GM12865 (cell line): ENCODE data around the gene PKN2.
"Not testable (repeated sequence)": the region's sequence is repeated elsewhere in the genome, so short reads cannot be mapped to it uniquely, and the experiment has no call there.

ENCODE experiments used
- DNase-seq: peaks from one replicate; pipeline ENCODE4 v3.0.0; 2010; ENCODE audit warnings: low read depth
- H3K4me3 ChIP-seq: 2 replicates; pipeline ENCODE4 v1.5.1; 2011; ENCODE audit warnings: mild to moderate bottlenecking, low read depth, low read length, control low read depth
- TF ChIP-seq, protein P1 (sequence below): IDR thresholded peaks from 2 replicates; pipeline ENCODE4 v1.5.1; 2011; ENCODE audit warnings: low read length, control low read depth, low read depth, inconsistent platforms; ENCODE audit not compliant: insufficient read depth; ENCODE audit errors: missing control alignments

Gene PKN2

DNA sequence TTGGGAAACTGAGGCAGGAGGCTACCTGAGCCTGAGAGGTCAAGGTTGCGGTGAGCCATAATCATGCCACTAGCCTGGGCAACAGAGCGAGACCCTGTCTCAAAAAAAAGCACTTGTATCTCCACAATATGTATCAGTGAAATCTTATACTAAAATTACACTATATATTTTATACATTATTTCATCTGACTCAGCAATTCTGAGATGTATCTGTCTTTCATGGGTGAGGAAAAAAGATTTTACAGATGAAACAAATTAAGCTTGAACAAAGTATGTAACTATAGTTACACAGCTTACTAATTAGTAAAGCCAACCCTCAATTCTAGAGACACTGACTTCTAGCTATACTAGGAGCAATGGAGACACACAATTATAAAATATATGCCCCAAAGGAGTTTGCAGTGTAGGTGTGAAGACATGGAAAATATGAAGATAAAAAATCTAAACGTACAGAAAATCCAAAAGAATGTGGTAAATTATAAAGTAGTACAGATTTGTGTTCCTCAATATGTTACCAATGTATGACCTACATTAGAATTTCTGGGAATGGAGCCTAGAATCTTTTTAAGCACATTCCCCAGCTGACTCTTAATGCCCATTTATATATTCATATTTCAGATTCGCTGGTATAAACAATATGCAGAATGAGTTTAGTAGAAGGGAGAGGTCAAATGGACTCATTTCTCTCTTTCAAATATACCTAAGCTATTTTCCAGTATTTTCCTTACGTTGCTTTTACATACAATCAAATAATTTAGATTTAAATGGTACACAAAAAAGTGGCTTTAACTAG is 192.7 kb downstream of the PKN2 start:
- no peak overlapping the region for H3K4me3 ChIP-seq
- no peak for DNase-seq

GRCh38 chr1:88877382-88877825 is 193.3 kb downstream of the PKN2 start:
- TF ChIP-seq, protein P1, sequence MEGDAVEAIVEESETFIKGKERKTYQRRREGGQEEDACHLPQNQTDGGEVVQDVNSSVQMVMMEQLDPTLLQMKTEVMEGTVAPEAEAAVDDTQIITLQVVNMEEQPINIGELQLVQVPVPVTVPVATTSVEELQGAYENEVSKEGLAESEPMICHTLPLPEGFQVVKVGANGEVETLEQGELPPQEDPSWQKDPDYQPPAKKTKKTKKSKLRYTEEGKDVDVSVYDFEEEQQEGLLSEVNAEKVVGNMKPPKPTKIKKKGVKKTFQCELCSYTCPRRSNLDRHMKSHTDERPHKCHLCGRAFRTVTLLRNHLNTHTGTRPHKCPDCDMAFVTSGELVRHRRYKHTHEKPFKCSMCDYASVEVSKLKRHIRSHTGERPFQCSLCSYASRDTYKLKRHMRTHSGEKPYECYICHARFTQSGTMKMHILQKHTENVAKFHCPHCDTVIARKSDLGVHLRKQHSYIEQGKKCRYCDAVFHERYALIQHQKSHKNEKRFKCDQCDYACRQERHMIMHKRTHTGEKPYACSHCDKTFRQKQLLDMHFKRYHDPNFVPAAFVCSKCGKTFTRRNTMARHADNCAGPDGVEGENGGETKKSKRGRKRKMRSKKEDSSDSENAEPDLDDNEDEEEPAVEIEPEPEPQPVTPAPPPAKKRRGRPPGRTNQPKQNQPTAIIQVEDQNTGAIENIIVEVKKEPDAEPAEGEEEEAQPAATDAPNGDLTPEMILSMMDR, result peak; percentile 32
- no peak overlapping the region for H3K4me3 ChIP-seq
- DNase-seq, result no peak

More for the DNA sequence above, 192.7 kb downstream of the PKN2 start:
- TF ChIP-seq, protein P1, result no peak

- TF ChIP-seq, protein P1, result no peak
- H3K4me3 ChIP-seq, result no peak overlapping the region
- DNase-seq, result no peak
Measured at GRCh38 chr1:88877911-88878310, 193.8 kb downstream of the PKN2 start.

GRCh38 chr1:88878731-88879130 is 194.7 kb downstream of the PKN2 start:
- no peak for DNase-seq
- H3K4me3 ChIP-seq, result no peak overlapping the region
- TF ChIP-seq, protein P1, result no peak

DNA sequence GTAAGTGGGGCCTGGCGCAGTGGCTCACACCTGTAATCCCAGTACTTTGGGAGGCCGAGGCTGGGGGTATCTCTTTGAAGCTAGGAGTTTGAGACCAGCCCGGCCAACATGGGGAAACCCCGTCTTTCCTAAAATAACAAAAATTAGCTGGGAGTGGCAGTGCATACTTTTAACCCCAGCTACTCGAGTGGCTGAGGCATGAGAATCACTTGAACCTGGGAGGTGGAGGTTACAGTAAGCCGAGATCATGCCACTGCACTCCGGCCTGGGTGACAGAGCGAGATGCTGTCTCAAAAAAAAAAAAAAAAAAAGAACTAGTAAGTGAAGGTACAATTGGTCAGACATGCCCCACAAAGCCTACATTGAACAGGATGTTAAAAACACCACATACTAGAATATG is 196.6 kb downstream of the PKN2 start:
- not testable (repeated sequence) for H3K4me3 ChIP-seq, DNase-seq

- no peak overlapping the region for H3K4me3 ChIP-seq
- TF ChIP-seq, protein P1, result no peak
- DNase-seq, result no peak
Measured at GRCh38 chr1:88883156-88883555, 199.1 kb downstream of the PKN2 start.
